ENCODE results near the gene STT3B. TPM values are rescaled to one million over a fixed set of nuclear protein-coding genes. Genes with fewer than 3 reads are reported as not detected.

The STT3B gene
- total and polyA plus RNA-seq, 2 experiments from 2014 or later, result 105 to 106 TPM

DNA sequence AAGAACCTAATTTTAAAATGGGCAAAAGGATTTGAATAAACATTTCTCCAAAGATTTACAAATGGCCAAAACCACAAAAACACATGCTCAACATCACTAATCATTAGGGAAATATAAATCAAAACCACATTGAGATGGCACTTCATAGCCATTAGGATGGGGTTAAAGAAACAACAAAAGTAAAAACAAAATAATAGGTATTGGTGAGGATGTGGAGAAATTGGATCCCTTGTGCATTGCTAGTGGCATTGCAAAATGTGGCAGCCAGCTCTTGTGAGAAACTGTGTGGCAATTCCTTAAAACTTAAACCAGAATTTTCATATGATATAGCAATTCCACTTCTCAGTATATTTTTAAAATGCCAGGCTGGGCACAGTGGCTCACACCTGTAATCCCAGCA, 126.5 kb downstream of the STT3B start:
- Histone ChIP-seq H3K9me3 (ENCODE audit: low read depth) (no peaks in the 10 kb centered on the region), H3K4me3 (no peak overlapping the region), H3K4me1 (ENCODE audit: low read depth) (peaks cover 14% of the 10 kb centered on the region), H3K27ac (no peak overlapping the region), H3K27me3 (no peaks in the 10 kb centered on the region), H3K36me3 (no peaks in the 10 kb centered on the region)
- no peak for DNase-seq (ENCODE audit: low read depth in 1 of 2, low spot score in 1 of 2)
- TF ChIP-seq, protein P1, sequence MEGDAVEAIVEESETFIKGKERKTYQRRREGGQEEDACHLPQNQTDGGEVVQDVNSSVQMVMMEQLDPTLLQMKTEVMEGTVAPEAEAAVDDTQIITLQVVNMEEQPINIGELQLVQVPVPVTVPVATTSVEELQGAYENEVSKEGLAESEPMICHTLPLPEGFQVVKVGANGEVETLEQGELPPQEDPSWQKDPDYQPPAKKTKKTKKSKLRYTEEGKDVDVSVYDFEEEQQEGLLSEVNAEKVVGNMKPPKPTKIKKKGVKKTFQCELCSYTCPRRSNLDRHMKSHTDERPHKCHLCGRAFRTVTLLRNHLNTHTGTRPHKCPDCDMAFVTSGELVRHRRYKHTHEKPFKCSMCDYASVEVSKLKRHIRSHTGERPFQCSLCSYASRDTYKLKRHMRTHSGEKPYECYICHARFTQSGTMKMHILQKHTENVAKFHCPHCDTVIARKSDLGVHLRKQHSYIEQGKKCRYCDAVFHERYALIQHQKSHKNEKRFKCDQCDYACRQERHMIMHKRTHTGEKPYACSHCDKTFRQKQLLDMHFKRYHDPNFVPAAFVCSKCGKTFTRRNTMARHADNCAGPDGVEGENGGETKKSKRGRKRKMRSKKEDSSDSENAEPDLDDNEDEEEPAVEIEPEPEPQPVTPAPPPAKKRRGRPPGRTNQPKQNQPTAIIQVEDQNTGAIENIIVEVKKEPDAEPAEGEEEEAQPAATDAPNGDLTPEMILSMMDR (IDR thresholded peaks at IDR 0.05; ENCODE audit: low read depth, low read length), result no peak

GRCh38 chr3:31661286-31661685, 128.6 kb downstream of the STT3B start:
- DNase-seq (ENCODE audit: low read depth in 1 of 2, low spot score in 1 of 2), result no peak
- H3K4me3 ChIP-seq, result no peak overlapping the region
- TF ChIP-seq, protein P1 (IDR thresholded peaks at IDR 0.05; ENCODE audit: low read depth, low read length), result no peak
- H3K36me3 ChIP-seq, result no peaks in the 10 kb centered on the region
- H3K9me3 ChIP-seq (ENCODE audit: low read depth), result no peaks in the 10 kb centered on the region
- H3K4me1 ChIP-seq (ENCODE audit: low read depth), result peaks cover 14% of the 10 kb centered on the region
- no peak overlapping the region for H3K27ac ChIP-seq
- no peaks in the 10 kb centered on the region for H3K27me3 ChIP-seq

GRCh38 chr3:31661993-31662670, 129.4 kb downstream of the STT3B start:
- Histone ChIP-seq H3K27me3 (no peaks in the 10 kb centered on the region), H3K4me3 (no peak overlapping the region), H3K9me3 (ENCODE audit: low read depth) (no peaks in the 10 kb centered on the region), H3K4me1 (ENCODE audit: low read depth) (peaks cover 14% of the 10 kb centered on the region), H3K27ac (no peak overlapping the region), H3K36me3 (no peaks in the 10 kb centered on the region)
- no peak for DNase-seq (ENCODE audit: low read depth in 1 of 2, low spot score in 1 of 2)
- TF ChIP-seq, protein P1 (IDR thresholded peaks at IDR 0.05; ENCODE audit: low read depth, low read length), result no peak

DNA sequence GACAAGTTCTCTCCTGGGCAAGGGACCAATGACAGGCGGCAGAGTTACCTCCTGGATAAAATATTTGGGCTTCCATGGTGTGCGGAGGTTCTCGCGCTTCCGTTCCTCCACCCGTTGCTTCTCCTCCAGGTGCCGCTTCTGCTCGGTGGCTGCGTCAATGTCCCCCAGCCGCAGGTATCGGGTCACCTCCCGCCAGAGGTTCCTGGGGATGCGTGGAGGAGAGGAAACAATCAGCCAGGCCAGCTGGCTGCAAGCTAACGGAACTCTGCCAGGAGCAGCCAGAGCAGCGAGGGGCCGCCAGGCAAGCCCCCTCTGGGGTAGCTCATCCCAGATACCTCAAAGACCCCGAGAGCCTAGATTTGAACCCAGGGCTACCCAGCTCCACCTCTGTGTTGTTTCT, 131.3 kb downstream of the STT3B start:
- TF ChIP-seq, protein P1 (IDR thresholded peaks at IDR 0.05; ENCODE audit: low read depth, low read length), result no peak
- Histone ChIP-seq H3K27ac (no peak overlapping the region), H3K4me1 (ENCODE audit: low read depth) (peaks cover 14% of the 10 kb centered on the region), H3K36me3 (no peaks in the 10 kb centered on the region), H3K27me3 (no peaks in the 10 kb centered on the region), H3K9me3 (ENCODE audit: low read depth) (no peaks in the 10 kb centered on the region), H3K4me3 (no peak overlapping the region)
- no peak for DNase-seq (ENCODE audit: low read depth in 1 of 2, low spot score in 1 of 2)

- Histone ChIP-seq H3K4me3 (no peak overlapping the region), H3K4me1 (ENCODE audit: low read depth) (no peaks in the 10 kb centered on the region), H3K9me3 (ENCODE audit: low read depth) (no peaks in the 10 kb centered on the region), H3K27me3 (no peaks in the 10 kb centered on the region), H3K27ac (no peak overlapping the region), H3K36me3 (no peaks in the 10 kb centered on the region)
- no peak for DNase-seq (ENCODE audit: low read depth in 1 of 2, low spot score in 1 of 2)
- TF ChIP-seq, protein P1 (IDR thresholded peaks at IDR 0.05; ENCODE audit: low read depth, low read length), result no peak
These were observed 134.9 kb downstream of the STT3B start for GRCh38 chr3:31667582-31667981.

All from cardiac muscle cell (in vitro differentiated cells and primary cell).